A549 treated with AZD2906 at 1 μM for 4 hours (cell line): ENCODE data around the gene DPM3. TPM values are rescaled to one million over a fixed set of nuclear protein-coding genes. Genes with fewer than 3 reads are reported as not detected.

Source experiments
- total RNA-seq: library from RNA; stranded (reverse); fragments of 200-300 nt; extraction: Qiagen RNA extraction; gene quantifications from 5 replicates; pipeline ENCODE4 v1.2.3, GENCODE V29; 2022

DPM3 gene
- 74.0 to 113 TPM (median 104 TPM) in 5 replicates for total RNA-seq

GRCh38 chr1:155139895-155140629 is at the start of gene DPM3:
Gene DPM3 (minus strand): TSS chr1:155140531. CDS start chr1:155140240, 291 bp downstream.

DNA sequence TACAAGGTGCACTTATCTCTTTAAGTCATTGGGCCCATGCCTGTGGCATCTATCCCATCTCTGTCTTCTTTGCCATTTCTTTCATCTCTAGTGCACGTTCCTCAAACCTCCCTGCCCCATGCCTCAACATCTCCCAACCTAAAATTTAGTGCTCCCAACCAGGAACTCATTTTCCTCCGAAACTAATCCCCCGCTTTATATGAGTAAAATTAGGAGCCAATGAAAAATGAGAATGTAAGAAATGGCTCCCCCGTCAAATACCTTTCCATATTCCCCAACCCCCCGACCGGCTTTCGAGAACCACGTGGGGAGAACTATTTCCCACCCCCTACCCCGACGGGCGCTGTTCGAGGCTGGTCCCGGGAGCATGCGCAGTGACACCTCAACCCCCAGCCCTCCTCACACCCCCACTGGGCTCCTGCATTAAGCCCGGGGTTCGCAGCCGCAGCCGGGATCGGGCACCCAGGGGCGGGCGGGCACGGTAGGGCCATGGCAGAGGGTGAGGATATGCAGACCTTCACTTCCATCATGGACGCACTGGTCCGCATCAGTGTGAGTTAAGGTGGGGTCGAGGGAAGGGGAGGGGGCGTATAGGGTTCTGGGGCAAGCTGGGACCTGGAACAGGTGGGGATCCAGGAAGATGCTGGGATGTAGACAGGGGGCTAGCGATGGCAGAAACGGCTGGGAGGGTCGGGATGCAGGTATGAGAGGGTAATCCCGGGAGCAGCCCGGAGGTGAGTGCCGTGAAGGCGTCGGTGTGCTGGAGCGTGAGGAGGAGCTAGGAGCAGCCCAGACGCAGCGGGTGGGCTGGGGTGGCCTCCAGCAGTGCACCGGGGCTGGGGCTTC is 33.4 kb upstream of the DPM3 start, which contains the start of gene TRIM46:
Gene TRIM46, plus strand, starts transcription at position 372 of the 846 bp plus-strand sequence. Its CDS starts 118 bp downstream, at position 490.

DNA sequence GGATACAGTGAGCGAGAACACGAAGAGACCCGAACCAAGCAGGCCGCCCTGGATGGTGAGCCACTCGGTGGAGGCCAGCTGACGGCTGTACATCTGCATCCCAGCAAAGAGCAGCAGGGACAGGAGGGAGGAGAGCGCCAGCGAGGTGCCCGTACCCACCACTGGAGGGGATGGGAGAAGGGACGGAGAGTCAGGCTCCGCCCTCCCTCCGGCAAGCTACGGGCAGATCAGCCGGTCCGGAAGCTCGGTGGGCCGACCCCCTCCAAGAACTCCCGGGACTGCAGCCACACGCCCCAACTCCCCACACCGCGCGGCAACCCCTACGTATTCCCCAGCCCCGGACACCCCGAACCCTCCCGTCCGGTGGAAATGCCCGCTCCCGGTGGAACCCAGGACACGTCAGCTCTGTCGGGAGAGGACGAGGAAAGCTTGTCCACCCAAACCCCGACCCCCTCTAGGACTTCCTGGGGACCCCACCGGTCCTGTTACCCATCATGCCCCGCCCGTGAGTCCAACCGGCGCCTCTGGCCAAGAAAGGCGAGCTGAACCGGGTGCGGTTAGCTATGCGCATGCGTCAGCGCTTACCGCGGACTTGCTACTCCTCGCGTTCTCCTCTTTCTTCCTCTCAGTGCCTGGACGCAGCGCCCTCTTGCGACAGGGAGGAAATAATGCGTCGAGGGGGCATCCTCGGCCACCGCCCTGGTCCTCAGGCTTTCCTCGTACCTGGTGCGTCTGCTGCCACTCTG is 32.6 kb upstream of the DPM3 start, which contains the start of gene KRTCAP2:
Gene KRTCAP2, minus strand, starts transcription at position 573 of the 746 bp plus-strand sequence. Its CDS starts 80 bp downstream, at position 493.

GRCh38 chr1:155135415-155136028 is 4.8 kb downstream of the DPM3 start, which contains the start of gene SLC50A1:
Gene SLC50A1 (plus strand): TSS chr1:155135852. CDS start chr1:155135912, 60 bp downstream.

GRCh38 chr1:155127105-155127966 is 13.0 kb downstream of the DPM3 start, which contains the start of gene EFNA1:
Gene EFNA1 (plus strand): TSS chr1:155127876. CDS start chr1:155127978, 102 bp downstream.

Other genes with a start within 250 kb of the DPM3 start
- 39.6 to 50.3 TPM (median 45.3 TPM) in 5 replicates for gene PMVK, start 203.8 kb downstream of the DPM3 start, total RNA-seq
- 13.5 to 15.9 TPM (median 14.6 TPM) in 5 replicates for gene PBXIP1, start 184.4 kb downstream of the DPM3 start, total RNA-seq
- gene PYGO2, start 178.7 kb downstream of the DPM3 start, total RNA-seq = 21.6 to 23.1 TPM (median 21.9 TPM) in 5 replicates
- gene SHC1, start 169.8 kb downstream of the DPM3 start, total RNA-seq = 219 to 266 TPM (median 254 TPM) in 5 replicates
- gene CKS1B, start 165.8 kb downstream of the DPM3 start, total RNA-seq = 307 to 357 TPM (median 343 TPM) in 5 replicates
- 38.0 to 45.6 TPM (median 44.1 TPM) in 5 replicates for gene FLAD1, start 157.2 kb downstream of the DPM3 start, total RNA-seq
- gene LENEP, start 146.9 kb downstream of the DPM3 start, total RNA-seq = not detected in 5 replicates
- gene ZBTB7B, start 137.7 kb downstream of the DPM3 start, total RNA-seq = 41.1 to 55.1 TPM (median 52.6 TPM) in 5 replicates
- 0.37 to 1.2 TPM (median 0.71 TPM) in 5 replicates for gene DCST2, start 106.8 kb downstream of the DPM3 start, total RNA-seq
- gene DCST1, start 106.7 kb downstream of the DPM3 start, total RNA-seq = 0.05 to 0.07 TPM in 2 of 5 replicates, not detected in the others
- gene ADAM15, start 89.2 kb downstream of the DPM3 start, total RNA-seq = 76.8 to 119 TPM (median 109 TPM) in 5 replicates
- 15.5 to 17.4 TPM (median 16.3 TPM) in 5 replicates for gene EFNA4, start 76.8 kb downstream of the DPM3 start, total RNA-seq
- 12.3 to 14.8 TPM (median 14.2 TPM) in 5 replicates for gene EFNA3, start 61.7 kb downstream of the DPM3 start, total RNA-seq
- gene EFNA1, start 12.7 kb downstream of the DPM3 start, total RNA-seq = 21.7 to 30.6 TPM (median 26.3 TPM) in 5 replicates
- gene SLC50A1, start 4.7 kb downstream of the DPM3 start, total RNA-seq = 31.8 to 37.5 TPM (median 32.9 TPM) in 5 replicates
- 212 to 265 TPM (median 253 TPM) in 5 replicates for gene KRTCAP2, start 32.8 kb upstream of the DPM3 start, total RNA-seq
- gene TRIM46, start 33.3 kb upstream of the DPM3 start, total RNA-seq = 2.0 to 3.1 TPM (median 2.9 TPM) in 5 replicates
- 6.3 to 9.1 TPM (median 8.6 TPM) in 5 replicates for gene THBS3, start 67.4 kb upstream of the DPM3 start, total RNA-seq
- gene MTX1, start 68.2 kb upstream of the DPM3 start, total RNA-seq = 67.5 to 77.3 TPM (median 75.2 TPM) in 5 replicates
- gene ENTREP3, start 115.0 kb upstream of the DPM3 start, total RNA-seq = 26.2 to 38.1 TPM (median 32.7 TPM) in 5 replicates
- 96.0 to 128 TPM (median 117 TPM) in 5 replicates for gene SCAMP3, start 121.8 kb upstream of the DPM3 start, total RNA-seq
- 19.6 to 28.0 TPM (median 23.6 TPM) in 5 replicates for gene CLK2, start 133.0 kb upstream of the DPM3 start, total RNA-seq
- gene HCN3, start 136.9 kb upstream of the DPM3 start, total RNA-seq = 3.1 to 5.8 TPM (median 4.5 TPM) in 5 replicates
- gene PKLR, start 160.9 kb upstream of the DPM3 start, total RNA-seq = 0.02 TPM in 3 of 5 replicates, not detected in the others
- 159 to 178 TPM (median 164 TPM) in 5 replicates for gene FDPS, start 168.3 kb upstream of the DPM3 start, total RNA-seq
- gene RUSC1, start 180.4 kb upstream of the DPM3 start, total RNA-seq = 40.0 to 56.3 TPM (median 51.9 TPM) in 5 replicates